PC-9 (cell line): ENCODE measurements around the gene XRCC4.

ENCODE experiments used
- CTCF ChIP-seq: fragments of 200-600 bp; sonication (generic); conservative IDR thresholded peaks from 2 replicates; pipeline ENCODE4 v1.6.1; 2017; ENCODE audit warnings: mixed run types, antibody characterized with exemption, mild to moderate bottlenecking, moderate library complexity
- EZH2 ChIP-seq: fragments of 200-600 bp; sonication (generic); IDR thresholded peaks from 2 replicates; pipeline ENCODE4 v1.8.0; 2017; ENCODE audit warnings: antibody characterized with exemption, low read depth

GRCh38 chr5:83099001-83099400 is 21.7 kb downstream of the XRCC4 start:
- no peak for TF ChIP-seq CTCF
- TF ChIP-seq EZH2, result no peak
